GM19397 (cell line): ENCODE results near the gene TEAD3.

Source experiments
- ATAC-seq: cut with Tn5 transposase; IDR thresholded peaks from one replicate; pipeline ENCODE4 v1.9.1; 2021; ENCODE audit warnings: mild to moderate bottlenecking, moderate library complexity; ENCODE audit not compliant: unreplicated experiment

TEAD3 gene

GRCh38 chr6:35514587-35514986 lies 17.7 kb upstream of the TEAD3 start:
- ATAC-seq = no peak

GRCh38 chr6:35512740-35513139 lies 15.9 kb upstream of the TEAD3 start, which contains the start of gene TULP1:
TSS of gene TULP1 (minus strand) at chr6:35512896. CDS start at chr6:35512858, 38 bp downstream.
- ATAC-seq = no peak

- no peak for ATAC-seq
These were observed 15.1 kb upstream of the TEAD3 start for GRCh38 chr6:35512006-35512405.

- ATAC-seq = no peak
These were observed 14.7 kb upstream of the TEAD3 start for GRCh38 chr6:35511562-35511941.

- ATAC-seq = no peak
These were observed 14.2 kb upstream of the TEAD3 start for GRCh38 chr6:35510916-35511561.

- no peak for ATAC-seq
These were observed 11.7 kb upstream of the TEAD3 start for GRCh38 chr6:35508542-35508941.

- no peak for ATAC-seq
These were observed 11.1 kb upstream of the TEAD3 start for GRCh38 chr6:35508027-35508426.

- no peak for ATAC-seq
These were observed 10.3 kb upstream of the TEAD3 start for GRCh38 chr6:35507221-35507620.

GRCh38 chr6:35506536-35506935 lies 9.7 kb upstream of the TEAD3 start:
- ATAC-seq = no peak

- no peak for ATAC-seq
These were observed 9.1 kb upstream of the TEAD3 start for GRCh38 chr6:35505999-35506412.

- no peak for ATAC-seq
These were observed 6.7 kb upstream of the TEAD3 start for GRCh38 chr6:35503534-35503933.

- ATAC-seq = no peak
These were observed 4.9 kb upstream of the TEAD3 start for GRCh38 chr6:35501784-35502183.

- no peak for ATAC-seq
These were observed 3.9 kb upstream of the TEAD3 start for GRCh38 chr6:35500782-35501181.

- no peak for ATAC-seq
These were observed 2.5 kb upstream of the TEAD3 start for GRCh38 chr6:35499372-35499771.

- no peak for ATAC-seq
These were observed 1.7 kb upstream of the TEAD3 start for GRCh38 chr6:35498422-35499067.

- no peak for ATAC-seq
These were observed 917 bp upstream of the TEAD3 start for GRCh38 chr6:35497571-35498421.

- ATAC-seq = no peak
These were observed 641 bp downstream of the TEAD3 start for GRCh38 chr6:35496036-35496840.

GRCh38 chr6:35495258-35496035 lies 1.4 kb downstream of the TEAD3 start:
- no peak for ATAC-seq

- ATAC-seq = no peak
These were observed 2.7 kb downstream of the TEAD3 start for GRCh38 chr6:35494161-35494563.

- no peak for ATAC-seq
These were observed 3.4 kb downstream of the TEAD3 start for GRCh38 chr6:35493307-35493983.
